HK-2 (cell line): Measurements from ENCODE around the gene SNED1.

Experiments used
- DNase-seq: peaks from one replicate; pipeline ENCODE4 v3.0.0-alpha.2; 2018; ENCODE audit not compliant: unreplicated experiment

SNED1 gene

GRCh38 chr2:241108271-241109209 is 110.1 kb downstream of the SNED1 start:
- no peak for DNase-seq

GRCh38 chr2:241109210-241110088 is 111.0 kb downstream of the SNED1 start:
- DNase-seq: no peak

DNA sequence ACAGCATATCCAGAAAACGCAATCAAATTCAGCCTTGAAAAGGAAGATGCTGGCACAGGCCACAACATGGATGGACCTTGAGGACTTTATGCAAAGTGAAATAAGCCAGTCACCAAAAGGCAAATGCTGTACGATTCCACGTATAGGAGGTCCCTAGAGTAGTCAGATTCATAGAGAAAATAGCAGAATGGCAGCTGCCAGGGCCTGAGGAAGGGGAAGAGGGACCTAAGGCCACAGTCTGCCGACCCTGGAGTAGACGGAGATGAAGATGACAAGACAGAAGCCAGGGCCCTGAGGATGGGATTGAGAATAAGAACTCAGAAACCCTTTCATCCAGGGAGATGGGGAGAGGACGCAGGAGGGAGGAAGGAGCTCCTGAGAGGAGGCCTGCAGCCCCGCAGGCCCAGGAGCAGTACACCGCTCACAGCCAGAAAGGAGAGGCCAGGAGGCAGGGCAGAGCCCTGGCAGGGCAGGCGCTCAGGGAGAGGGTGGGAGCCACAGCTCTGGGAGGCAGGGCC is 111.7 kb downstream of the SNED1 start:
- DNase-seq: no peak

GRCh38 chr2:241110607-241111439 is 112.4 kb downstream of the SNED1 start:
- no peak for DNase-seq

DNA sequence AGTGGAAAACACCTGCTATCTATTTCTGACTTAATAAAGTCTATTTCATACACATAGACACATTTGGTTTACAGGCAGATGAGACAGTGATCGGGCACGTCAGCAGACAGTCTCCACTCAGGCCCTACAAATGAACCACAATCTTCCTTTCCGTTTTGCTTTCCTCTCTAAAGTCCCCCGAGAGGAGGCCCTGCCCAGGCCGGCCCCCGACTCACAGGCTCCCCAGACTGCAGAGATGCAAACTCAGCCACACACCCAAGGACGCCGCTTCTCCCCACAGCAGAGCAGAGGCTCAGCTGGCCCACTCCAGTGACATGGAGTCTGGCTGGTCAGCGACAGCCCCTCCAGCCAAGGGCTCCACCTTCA is 113.0 kb downstream of the SNED1 start:
- DNase-seq: no peak

DNA sequence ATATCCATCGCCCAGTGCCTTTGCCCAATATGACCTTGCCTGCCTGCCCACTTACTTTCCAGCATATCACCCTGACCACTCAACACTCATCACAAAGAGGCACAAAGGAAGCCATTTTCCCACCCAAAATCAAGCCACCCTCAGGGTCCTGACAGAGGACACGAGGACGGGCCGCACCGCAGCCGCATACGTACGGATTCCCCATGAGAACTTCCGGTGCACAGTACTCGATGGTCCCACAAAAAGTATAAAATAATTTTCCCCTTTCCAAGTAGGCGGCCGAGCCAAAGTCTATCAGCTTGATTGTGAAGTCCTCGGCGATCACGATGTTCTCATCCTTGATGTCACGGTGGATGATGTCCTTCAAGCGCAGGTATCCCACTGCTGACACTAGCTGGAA is 113.6 kb downstream of the SNED1 start:
- DNase-seq: no peak

DNA sequence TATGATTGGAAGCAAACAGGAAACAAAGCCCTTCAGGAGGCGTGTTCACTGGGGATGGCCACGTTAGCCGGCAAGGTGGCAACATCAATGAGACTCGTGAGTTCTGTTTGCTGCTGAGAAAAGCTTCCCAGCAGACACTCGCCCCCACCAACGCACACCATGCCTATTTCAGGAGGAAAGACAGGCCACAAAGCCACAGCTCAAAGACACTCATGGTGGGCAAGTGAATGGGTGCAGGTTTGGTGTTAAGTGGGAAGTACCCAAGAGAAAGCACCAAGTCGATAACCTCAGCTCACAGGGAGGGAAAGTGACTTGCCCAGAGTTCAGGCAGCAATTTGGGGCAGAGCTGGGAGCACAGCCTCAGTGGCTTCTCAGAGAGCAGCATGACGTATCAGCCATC is 114.2 kb downstream of the SNED1 start:
- DNase-seq: no peak

DNA sequence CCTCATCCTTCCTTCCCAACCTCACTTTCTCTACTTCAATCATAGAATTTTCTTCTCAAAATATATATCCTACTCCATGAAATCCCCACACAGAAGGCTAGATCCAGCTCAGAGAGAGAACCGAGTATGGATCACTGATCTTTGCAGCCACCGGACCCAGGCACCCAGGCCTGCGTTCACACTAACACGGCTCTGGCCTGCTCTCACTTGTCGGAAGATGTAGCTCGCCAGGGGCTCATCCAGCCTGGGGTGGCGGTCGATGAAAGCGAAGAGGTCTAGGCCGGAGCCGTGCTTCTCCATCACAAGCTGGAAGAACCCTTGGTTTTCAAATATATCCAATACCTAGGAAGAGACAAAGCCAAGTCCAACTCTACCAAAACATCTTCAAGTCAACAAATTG is 116.4 kb downstream of the SNED1 start:
- no peak for DNase-seq

- DNase-seq: no peak
Observed at GRCh38 chr2:241115361-241115760, 116.9 kb downstream of the SNED1 start.

DNA sequence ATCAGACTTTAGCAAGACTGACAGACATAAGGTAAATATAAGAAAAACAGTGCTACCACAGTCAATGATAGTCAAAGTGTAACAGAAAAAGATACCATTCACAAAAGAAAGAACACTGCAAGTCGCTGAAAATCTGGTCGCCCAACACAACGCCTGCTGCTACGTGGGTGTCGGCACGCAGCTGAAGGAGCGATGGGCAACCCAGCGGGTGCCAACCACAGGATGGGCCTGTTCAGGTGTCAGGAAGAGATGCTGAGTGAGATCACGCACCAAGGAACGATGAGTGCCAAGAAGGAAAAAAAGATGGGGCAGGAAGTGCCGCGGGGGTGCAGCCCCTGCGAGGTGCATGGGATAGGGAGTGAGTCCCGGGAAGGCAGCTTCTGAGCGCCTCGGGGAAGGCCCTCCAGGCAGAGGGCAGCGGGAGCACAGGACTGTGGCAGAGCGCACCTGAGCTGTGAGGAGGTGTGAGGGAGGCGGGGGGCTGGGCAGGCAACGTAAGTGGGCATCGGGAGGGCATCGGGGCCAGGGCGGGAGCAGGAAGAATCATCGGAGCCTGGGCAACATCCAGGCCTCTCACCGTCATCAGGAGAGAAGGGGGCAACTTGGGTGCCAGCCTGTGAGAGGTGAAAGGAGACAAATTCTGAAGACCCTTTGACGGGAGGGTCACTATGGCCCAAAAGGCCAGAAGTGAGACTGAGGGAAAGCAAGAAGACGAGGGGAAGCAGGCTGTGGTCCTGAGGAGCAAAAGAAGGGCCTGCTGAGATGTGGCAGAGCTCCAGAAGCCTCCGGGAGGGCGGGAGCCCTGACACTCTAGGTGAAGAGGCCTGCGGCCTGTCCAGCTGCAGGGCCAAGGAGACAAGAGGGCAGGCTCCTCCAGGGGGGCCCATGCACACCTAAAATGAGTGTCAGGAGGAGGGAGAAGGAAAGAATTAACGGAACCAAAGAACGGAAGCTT is 118.5 kb downstream of the SNED1 start:
- no peak for DNase-seq

DNA sequence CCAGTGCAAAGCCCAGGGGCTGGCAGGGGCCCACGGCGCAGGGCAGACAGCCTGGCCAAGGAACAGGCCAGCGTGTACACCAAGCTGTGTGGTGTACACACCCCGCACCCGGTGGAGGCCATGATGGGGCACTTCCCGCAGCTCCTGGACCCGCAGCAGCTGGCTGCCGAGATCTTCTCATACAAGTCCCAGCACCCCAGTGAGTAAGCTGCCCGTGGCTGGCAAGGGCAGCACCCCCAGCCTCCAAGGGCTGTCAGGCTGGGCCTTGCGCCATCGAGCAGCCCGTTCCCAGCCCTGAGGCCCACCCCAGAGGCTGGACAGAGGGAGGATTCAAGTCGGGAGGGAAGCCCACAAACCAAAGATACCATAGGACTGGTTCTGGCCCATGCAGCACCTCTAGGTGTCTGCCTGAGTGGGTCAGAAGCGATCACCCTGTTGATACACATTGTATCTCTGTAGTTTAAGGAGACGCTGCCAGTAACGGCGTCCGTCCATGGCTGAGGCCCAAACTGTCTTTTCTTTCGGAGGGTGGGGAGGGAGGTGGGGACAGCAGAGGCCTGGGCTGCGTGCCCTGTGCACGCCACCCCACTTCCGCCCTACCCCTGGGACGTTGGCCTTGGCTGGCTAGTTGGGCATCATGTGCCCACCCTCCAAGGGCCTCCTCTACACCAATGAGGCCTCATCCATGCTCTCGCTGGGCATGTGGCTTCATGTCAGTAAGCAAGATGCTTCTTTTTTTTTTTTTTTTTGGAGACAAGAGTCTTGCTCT is 120.5 kb downstream of the SNED1 start:
- DNase-seq: no peak

GRCh38 chr2:241120440-241120839 is 122.0 kb downstream of the SNED1 start:
- no peak for DNase-seq

GRCh38 chr2:241121008-241121407 is 122.6 kb downstream of the SNED1 start:
- no peak for DNase-seq

DNA sequence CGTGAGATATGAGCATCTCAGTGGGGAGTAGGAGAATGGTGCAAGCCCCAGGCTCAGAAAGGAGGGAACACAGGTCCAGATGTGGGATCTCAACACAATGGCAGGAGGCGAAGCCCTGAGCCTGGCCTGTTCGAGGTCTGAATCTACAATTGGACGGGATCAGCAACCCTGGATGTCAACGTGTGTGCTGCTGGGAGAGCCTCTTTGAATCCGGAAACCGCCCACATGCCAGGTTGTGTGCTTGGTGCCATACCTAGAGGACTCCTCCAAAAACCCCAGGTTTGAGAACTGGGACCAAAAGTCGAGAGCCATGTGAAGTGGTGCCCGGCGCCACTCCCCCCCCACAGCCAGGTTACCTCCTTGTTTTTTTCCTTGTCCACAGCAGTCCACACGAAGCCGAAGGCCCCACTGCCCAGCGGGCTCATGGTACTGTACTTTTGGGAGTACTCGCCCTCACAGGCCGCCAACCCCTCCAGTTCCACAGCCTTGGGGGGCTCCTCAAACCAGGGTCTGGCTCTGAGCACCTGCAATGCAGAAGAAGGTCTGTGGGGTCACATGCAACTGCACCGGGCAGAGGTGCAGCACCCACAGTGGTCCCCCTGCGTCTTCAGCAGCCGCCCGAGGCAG is 124.1 kb downstream of the SNED1 start:
- no peak for DNase-seq

DNA sequence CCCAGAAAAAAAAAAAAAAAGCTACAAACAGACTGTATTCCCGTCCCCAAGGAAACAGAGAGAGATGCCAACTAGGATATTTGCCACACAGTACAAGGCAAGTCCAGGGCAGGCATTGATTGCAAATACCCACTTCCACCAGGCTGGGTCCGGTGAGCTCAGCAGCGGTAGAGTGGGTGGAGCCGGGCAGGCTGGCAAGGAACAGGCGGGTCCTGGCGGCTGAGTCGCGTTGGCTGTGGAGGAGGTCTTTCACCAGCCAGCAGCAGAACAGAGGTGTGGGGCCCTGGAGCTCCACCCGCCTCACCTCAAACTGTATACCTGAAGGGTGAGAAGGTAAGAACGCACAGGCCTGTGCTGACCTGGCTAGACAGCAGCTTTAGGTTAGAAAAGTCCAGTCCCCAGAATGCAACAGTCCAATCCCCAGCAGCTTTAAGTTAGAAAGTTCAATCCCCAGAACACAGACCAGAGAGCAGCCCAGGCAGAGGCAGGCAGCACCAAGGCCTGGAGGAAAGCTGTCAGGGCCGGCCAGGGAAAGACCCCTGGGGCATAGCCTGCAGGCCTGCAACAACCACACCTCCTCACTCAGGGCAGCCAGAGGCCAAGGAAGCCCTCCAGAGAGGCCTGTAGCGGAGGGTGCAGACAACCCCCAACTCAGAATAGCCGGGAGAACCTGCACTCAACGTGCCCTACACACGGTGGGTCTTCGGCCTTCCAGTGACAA is 125.6 kb downstream of the SNED1 start:
- peak; percentile 14 for DNase-seq

DNA sequence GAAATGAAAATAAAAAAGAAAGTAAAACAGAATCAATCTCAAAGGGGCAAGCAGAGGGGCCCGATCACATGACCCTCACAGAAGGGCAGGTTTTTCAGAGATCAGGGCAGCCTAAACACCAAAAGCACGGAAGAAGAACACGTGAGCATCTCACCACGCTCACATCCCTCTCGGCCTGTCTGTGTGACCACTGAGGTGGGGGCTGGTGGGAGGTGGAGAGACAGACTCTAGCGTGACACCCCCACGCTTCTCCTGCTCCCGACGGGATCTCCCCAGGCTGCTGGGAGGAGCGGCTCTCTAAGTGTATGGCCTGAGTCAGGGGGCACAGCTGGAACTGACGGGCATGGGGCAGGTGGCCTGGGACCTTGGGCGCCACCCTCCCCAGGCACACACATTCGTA is 127.2 kb downstream of the SNED1 start:
- no peak for DNase-seq

DNA sequence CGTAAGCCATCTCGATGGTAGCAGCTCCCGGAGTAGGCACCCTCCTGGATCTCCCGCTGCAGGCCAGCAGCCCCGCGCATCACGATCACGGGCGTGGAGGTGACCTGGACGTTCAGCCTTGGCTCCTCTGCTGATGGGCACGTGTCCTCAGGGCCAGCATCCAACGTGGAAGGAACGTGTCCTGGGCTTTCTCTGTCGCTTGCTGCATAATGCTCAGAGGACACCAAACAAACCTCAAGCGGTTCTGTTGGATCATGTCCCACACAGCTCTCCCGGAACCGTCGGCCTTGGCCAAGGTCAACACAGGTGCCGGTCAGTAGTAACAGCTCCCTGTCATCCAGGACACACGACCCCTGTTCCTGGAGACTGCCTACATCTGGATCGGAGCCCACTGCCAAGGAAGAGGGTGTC is 127.8 kb downstream of the SNED1 start:
- DNase-seq: no peak

DNA sequence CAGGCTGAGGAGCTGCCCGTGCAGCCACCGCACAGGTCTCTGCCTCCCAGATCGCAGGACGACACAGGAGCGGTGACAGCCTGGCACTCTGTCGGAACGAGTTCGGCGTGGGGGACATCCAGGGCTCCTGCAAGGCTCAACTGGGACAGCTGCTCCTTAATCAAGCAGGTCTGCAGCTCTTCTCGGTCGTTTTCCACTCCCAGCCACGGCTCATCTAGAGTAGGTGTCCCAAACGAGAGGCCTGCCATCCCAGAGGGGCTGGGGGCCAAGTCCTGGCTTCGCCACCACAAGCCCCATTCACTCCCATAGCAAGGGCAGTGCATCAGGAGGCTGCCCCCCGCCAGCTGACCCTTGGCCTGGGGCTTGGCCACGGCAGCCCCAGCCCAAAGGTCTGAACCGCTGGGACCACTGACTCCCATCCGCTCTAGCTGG is 128.4 kb downstream of the SNED1 start:
- no peak for DNase-seq

GRCh38 chr2:241128266-241128665 is 129.8 kb downstream of the SNED1 start:
- no peak for DNase-seq
